Liver (tissue), 9 donors: ENCODE data around the gene PDE10A. TPM values are rescaled to one million over a fixed set of nuclear protein-coding genes. Genes with fewer than 3 reads are reported as not detected.

ENCODE experiments used
- DNase-seq: peaks from one replicate; pipeline ENCODE4 v3.0.0-alpha.2; 2017; ENCODE audit warnings: low spot score
- H3K27ac ChIP-seq, 2 donors: one replicate each; pipeline ENCODE4 v1.7.0; 2013; ENCODE audit warnings: inconsistent platforms in 2 of 2, low read length in 2 of 2, control low read depth in 1 of 2, low read depth in 1 of 2, mild to moderate bottlenecking in 1 of 2
- H3K27me3 ChIP-seq, 4 donors: one replicate each; pipeline versions ENCODE4 v1.6.1 to v1.7.0; 2013; ENCODE audit warnings: low read length in 3 of 4, inconsistent platforms in 1 of 4, mild to moderate bottlenecking in 1 of 4, moderate library complexity in 1 of 4; ENCODE audit not compliant: control insufficient read depth in 4 of 4, insufficient read depth in 4 of 4
- H3K36me3 ChIP-seq, 4 donors: one replicate each; pipeline versions ENCODE4 v1.6.1 to v1.7.0; 2013; ENCODE audit warnings: low read length in 3 of 4, mild to moderate bottlenecking in 3 of 4, low read depth in 1 of 4, moderate library complexity in 1 of 4; ENCODE audit not compliant: control insufficient read depth in 4 of 4, insufficient read depth in 3 of 4
- H3K4me1 ChIP-seq, 4 donors: one replicate each; pipeline versions ENCODE4 v1.6.1 to v1.7.0; 2013; ENCODE audit warnings: low read length in 3 of 4, mild to moderate bottlenecking in 3 of 4, moderate library complexity in 1 of 4; ENCODE audit not compliant: control insufficient read depth in 4 of 4, insufficient read depth in 4 of 4
- H3K4me3 ChIP-seq, 3 donors: one replicate each; pipeline versions ENCODE4 v1.6.1 to v1.7.0; 2013; ENCODE audit warnings: low read length in 3 of 3, control low read depth in 1 of 3, low read depth in 1 of 3, mild to moderate bottlenecking in 1 of 3
- H3K9ac ChIP-seq, 2 donors: one replicate each; pipeline ENCODE4 v1.7.0; 2013; ENCODE audit warnings: low read length in 2 of 2, mild to moderate bottlenecking in 2 of 2, moderate library complexity in 2 of 2, control low read depth in 1 of 2, low read depth in 1 of 2
- H3K9me3 ChIP-seq, 4 donors: one replicate each; pipeline versions ENCODE4 v1.6.1 to v1.7.0; 2013; ENCODE audit warnings: low read length in 3 of 4; ENCODE audit not compliant: control insufficient read depth in 4 of 4
- EGR1 ChIP-seq, 2 donors: IDR thresholded peaks; 2 replicates each; pipeline ENCODE4 v1.6.1; 2016 to 2018; ENCODE audit warnings: antibody characterized with exemption in 2 of 2, low read depth in 2 of 2
- FOXA1 ChIP-seq: IDR thresholded peaks from 2 replicates; pipeline ENCODE4 v1.6.1; 2016; ENCODE audit warnings: antibody characterized with exemption
- GABPA ChIP-seq, 2 donors: IDR thresholded peaks in 1 of 2; conservative IDR thresholded peaks in 1 of 2; 2 replicates each; pipeline ENCODE4 v1.6.1; 2016; ENCODE audit warnings: antibody characterized with exemption in 2 of 2, mild to moderate bottlenecking in 1 of 2, moderate library complexity in 1 of 2
- HNF4A ChIP-seq, 2 donors: conservative IDR thresholded peaks; 2 replicates each; pipeline ENCODE4 v1.6.1; 2016; ENCODE audit warnings: antibody characterized with exemption in 2 of 2, mild to moderate bottlenecking in 2 of 2
- HNF4G ChIP-seq: IDR thresholded peaks from 2 replicates; pipeline ENCODE4 v1.6.1; 2016; ENCODE audit warnings: antibody characterized with exemption
- JUND ChIP-seq, 2 donors: IDR thresholded peaks; 2 replicates each; pipeline ENCODE4 v1.6.1; 2016; ENCODE audit warnings: antibody characterized with exemption in 2 of 2
- NR2F2 ChIP-seq: IDR thresholded peaks from 2 replicates; pipeline ENCODE4 v1.6.1; 2016; ENCODE audit warnings: antibody characterized with exemption
- RXRA ChIP-seq, 2 donors: IDR thresholded peaks; 2 replicates each; pipeline ENCODE4 v1.6.1; 2017 to 2018; ENCODE audit warnings: antibody characterized with exemption in 2 of 2, mild to moderate bottlenecking in 1 of 2
- SP1 ChIP-seq: IDR thresholded peaks from 2 replicates; pipeline ENCODE4 v1.6.1; 2018; ENCODE audit warnings: antibody characterized with exemption, mild to moderate bottlenecking
- TAF1 ChIP-seq: conservative IDR thresholded peaks from 2 replicates; pipeline ENCODE4 v1.6.1; 2016; ENCODE audit warnings: antibody characterized with exemption, mild to moderate bottlenecking
- YY1 ChIP-seq: IDR thresholded peaks from 2 replicates; pipeline ENCODE4 v1.6.1; 2016; ENCODE audit warnings: antibody characterized with exemption, mild to moderate bottlenecking
- WGBS: extraction: QIAGEN DNeasy Blood & Tissue Kit; methylation state at CpG from one replicate; pipeline ENCODE4 v1.1.7; 2013; 5-methylcytosine and 5-hydroxymethylcytosine counted together
- polyA plus RNA-seq, 2 donors: library from polyadenylated mRNA; stranded (reverse) in 1 of 2; unstranded in 1 of 2; fragments of 200-250 nt in 1 of 2; fragments of >200 nt in 1 of 2; fragmentation: Nextera tagmentation in 1 of 2; extraction: Ambion mirVana in 1 of 2; gene quantifications; one replicate each; pipeline versions ENCODE4 v1.2.1 to v1.2.3, GENCODE V29; 2013 to 2015
- total RNA-seq, 2 donors: library from RNA; depleted of rRNA; stranded (reverse); fragments of >200 nt; gene quantifications; one replicate each; pipeline ENCODE4 v1.2.3, GENCODE V29; 2014
- TF ChIP-seq, protein P1 (sequence below): IDR thresholded peaks from 2 replicates; pipeline ENCODE4 v1.6.1; 2016; ENCODE audit warnings: antibody characterized with exemption, mild to moderate bottlenecking
- TF ChIP-seq, protein P2 (sequence below): IDR thresholded peaks from 2 replicates; pipeline ENCODE4 v1.6.1; 2016; ENCODE audit warnings: antibody characterized with exemption
- TF ChIP-seq, protein P3 (sequence below): IDR thresholded peaks from 2 replicates; pipeline ENCODE4 v1.6.1; 2016; ENCODE audit warnings: antibody characterized with exemption
- TF ChIP-seq, protein P4 (sequence below): IDR thresholded peaks from 2 replicates; pipeline ENCODE4 v1.6.1; 2016; ENCODE audit warnings: antibody characterized with exemption
- TF ChIP-seq, protein P5 (sequence below): fragments of 150-350 bp; IDR thresholded peaks from 2 replicates; pipeline ENCODE4 v1.5.1; 2017; ENCODE audit warnings: improper control_type of control experiment, low read depth, low read length; ENCODE audit not compliant: missing input control
- donor health status: healthy.
- donor health status: healthy.
- donor health status: healthy.
- donor health status: healthy.
- donor health status: healthy.

PDE10A gene
- total and polyA plus RNA-seq, 4 donors, result 0.20 to 1.7 (median 0.47) TPM

DNA sequence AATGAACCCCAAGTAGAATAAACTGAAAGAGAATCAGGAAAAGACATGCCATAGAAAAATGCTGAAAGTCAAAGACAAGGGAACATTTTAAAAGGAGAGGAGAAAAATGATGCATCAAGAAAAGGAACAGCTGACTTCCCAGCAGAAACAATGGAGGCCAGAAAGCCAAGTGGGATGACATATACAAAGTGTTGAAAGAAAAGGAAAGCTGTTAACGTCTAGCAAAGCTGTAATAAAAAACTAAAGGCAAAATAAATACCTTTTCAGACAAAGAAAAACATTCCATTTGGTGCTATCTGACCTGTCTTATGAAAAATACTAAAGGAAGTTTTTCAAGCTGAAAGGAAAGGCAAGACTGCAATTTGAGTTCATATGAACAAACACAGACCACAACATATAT is 34.1 kb upstream of the PDE10A start:
- H3K9me3 ChIP-seq, result no peaks in the 10 kb centered on the region
- H3K27me3 ChIP-seq, result no peaks in the 10 kb centered on the region
- no peaks in the 10 kb centered on the region for H3K36me3 ChIP-seq
- H3K27ac ChIP-seq, result no peak overlapping the region
- 27% methylated on average over 1 of the region's 1 CpG for WGBS
- H3K4me3 ChIP-seq, result no peak overlapping the region
- TF ChIP-seq, protein P1, sequence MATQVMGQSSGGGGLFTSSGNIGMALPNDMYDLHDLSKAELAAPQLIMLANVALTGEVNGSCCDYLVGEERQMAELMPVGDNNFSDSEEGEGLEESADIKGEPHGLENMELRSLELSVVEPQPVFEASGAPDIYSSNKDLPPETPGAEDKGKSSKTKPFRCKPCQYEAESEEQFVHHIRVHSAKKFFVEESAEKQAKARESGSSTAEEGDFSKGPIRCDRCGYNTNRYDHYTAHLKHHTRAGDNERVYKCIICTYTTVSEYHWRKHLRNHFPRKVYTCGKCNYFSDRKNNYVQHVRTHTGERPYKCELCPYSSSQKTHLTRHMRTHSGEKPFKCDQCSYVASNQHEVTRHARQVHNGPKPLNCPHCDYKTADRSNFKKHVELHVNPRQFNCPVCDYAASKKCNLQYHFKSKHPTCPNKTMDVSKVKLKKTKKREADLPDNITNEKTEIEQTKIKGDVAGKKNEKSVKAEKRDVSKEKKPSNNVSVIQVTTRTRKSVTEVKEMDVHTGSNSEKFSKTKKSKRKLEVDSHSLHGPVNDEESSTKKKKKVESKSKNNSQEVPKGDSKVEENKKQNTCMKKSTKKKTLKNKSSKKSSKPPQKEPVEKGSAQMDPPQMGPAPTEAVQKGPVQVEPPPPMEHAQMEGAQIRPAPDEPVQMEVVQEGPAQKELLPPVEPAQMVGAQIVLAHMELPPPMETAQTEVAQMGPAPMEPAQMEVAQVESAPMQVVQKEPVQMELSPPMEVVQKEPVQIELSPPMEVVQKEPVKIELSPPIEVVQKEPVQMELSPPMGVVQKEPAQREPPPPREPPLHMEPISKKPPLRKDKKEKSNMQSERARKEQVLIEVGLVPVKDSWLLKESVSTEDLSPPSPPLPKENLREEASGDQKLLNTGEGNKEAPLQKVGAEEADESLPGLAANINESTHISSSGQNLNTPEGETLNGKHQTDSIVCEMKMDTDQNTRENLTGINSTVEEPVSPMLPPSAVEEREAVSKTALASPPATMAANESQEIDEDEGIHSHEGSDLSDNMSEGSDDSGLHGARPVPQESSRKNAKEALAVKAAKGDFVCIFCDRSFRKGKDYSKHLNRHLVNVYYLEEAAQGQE, result no peak
- TF ChIP-seq GABPA (IDR thresholded peaks at IDR 0.05 in 1 of 2, conservative IDR thresholded peaks at IDR 0.05 in 1 of 2) (no peak), NR2F2 (no peak), TAF1 (no peak), HNF4A (conservative IDR thresholded peaks at IDR 0.05) (no peak), FOXA1 (no peak), SP1 (no peak)
- TF ChIP-seq, protein P2, sequence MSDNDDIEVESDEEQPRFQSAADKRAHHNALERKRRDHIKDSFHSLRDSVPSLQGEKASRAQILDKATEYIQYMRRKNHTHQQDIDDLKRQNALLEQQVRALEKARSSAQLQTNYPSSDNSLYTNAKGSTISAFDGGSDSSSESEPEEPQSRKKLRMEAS, result no peak
- H3K4me1 ChIP-seq, result no peaks in the 10 kb centered on the region
- no peak for DNase-seq
- no peak overlapping the region for H3K9ac ChIP-seq

DNA sequence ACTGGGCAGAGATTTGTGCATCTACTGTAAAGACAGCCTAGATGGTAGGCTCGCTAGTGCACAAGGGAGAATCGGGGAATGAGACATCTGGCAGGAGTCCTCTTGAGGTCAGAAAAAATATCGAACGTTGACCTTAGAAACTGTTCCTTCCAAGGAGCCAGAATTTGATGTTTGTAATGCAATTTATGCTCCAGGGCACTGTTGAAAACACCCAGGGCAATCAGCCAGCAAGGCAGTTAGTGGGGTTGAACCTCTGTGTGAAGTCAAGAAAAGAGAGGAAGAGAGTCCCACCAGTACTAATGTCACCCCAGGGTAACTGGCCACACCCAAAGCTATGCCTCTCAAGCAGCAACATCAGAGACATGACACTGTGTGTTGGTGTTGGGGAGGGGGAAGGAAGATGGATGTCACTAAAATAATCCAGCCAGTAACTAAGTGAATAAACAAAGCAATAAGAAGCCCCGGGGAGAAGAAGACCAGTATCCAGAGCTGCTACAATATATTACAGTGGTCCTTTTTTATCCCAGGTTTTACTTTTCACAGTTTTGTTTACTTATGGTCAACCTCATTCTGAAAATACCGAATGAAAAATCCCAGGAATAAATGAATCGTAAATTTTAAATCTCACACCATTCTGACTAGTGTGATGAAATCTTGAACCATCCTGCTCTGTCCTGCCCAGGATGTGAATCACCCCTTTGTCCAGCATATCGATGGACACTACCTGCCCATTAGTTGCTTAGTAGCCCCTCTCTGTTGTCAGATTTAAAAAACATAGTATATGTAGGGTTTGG is 32.9 kb upstream of the PDE10A start:
- H3K27me3 ChIP-seq, result no peaks in the 10 kb centered on the region
- H3K36me3 ChIP-seq, result no peaks in the 10 kb centered on the region
- H3K27ac ChIP-seq, result no peak overlapping the region
- TF ChIP-seq SP1 (no peak), GABPA (IDR thresholded peaks at IDR 0.05 in 1 of 2, conservative IDR thresholded peaks at IDR 0.05 in 1 of 2) (no peak), JUND (IDR thresholded peaks at IDR 0.05) (no peak), HNF4A (conservative IDR thresholded peaks at IDR 0.05) (no peak), TAF1 (no peak), RXRA (IDR thresholded peaks at IDR 0.05) (no peak), HNF4G (no peak), EGR1 (IDR thresholded peaks at IDR 0.05; ENCODE audit: low read depth in 2 of 2) (no peak), YY1 (no peak), FOXA1 (no peak), NR2F2 (no peak)
- TF ChIP-seq, protein P2, result no peak
- TF ChIP-seq, protein P3, sequence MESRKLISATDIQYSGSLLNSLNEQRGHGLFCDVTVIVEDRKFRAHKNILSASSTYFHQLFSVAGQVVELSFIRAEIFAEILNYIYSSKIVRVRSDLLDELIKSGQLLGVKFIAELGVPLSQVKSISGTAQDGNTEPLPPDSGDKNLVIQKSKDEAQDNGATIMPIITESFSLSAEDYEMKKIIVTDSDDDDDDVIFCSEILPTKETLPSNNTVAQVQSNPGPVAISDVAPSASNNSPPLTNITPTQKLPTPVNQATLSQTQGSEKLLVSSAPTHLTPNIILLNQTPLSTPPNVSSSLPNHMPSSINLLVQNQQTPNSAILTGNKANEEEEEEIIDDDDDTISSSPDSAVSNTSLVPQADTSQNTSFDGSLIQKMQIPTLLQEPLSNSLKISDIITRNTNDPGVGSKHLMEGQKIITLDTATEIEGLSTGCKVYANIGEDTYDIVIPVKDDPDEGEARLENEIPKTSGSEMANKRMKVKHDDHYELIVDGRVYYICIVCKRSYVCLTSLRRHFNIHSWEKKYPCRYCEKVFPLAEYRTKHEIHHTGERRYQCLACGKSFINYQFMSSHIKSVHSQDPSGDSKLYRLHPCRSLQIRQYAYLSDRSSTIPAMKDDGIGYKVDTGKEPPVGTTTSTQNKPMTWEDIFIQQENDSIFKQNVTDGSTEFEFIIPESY, result no peak
- TF ChIP-seq, protein P1, result no peak
- TF ChIP-seq, protein P4, sequence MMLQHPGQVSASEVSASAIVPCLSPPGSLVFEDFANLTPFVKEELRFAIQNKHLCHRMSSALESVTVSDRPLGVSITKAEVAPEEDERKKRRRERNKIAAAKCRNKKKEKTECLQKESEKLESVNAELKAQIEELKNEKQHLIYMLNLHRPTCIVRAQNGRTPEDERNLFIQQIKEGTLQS, result no peak
- TF ChIP-seq, protein P5, sequence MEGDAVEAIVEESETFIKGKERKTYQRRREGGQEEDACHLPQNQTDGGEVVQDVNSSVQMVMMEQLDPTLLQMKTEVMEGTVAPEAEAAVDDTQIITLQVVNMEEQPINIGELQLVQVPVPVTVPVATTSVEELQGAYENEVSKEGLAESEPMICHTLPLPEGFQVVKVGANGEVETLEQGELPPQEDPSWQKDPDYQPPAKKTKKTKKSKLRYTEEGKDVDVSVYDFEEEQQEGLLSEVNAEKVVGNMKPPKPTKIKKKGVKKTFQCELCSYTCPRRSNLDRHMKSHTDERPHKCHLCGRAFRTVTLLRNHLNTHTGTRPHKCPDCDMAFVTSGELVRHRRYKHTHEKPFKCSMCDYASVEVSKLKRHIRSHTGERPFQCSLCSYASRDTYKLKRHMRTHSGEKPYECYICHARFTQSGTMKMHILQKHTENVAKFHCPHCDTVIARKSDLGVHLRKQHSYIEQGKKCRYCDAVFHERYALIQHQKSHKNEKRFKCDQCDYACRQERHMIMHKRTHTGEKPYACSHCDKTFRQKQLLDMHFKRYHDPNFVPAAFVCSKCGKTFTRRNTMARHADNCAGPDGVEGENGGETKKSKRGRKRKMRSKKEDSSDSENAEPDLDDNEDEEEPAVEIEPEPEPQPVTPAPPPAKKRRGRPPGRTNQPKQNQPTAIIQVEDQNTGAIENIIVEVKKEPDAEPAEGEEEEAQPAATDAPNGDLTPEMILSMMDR, result no peak
- 78% methylated on average over 8 of the region's 8 CpGs for WGBS
- H3K9ac ChIP-seq, result no peak overlapping the region
- no peak for DNase-seq
- H3K4me1 ChIP-seq, result no peaks in the 10 kb centered on the region
- H3K9me3 ChIP-seq, result no peaks in the 10 kb centered on the region
- H3K4me3 ChIP-seq, result no peak overlapping the region
